Neutrophil (primary cell): ENCODE measurements around the gene SUN1.

Source experiments
- H3K27ac ChIP-seq: fragments of 200-600 bp; sonication (generic); 2 replicates; pipeline ENCODE4 v1.5.1; 2016; ENCODE audit warnings: mild to moderate bottlenecking, moderate library complexity
- H3K27me3 ChIP-seq: fragments of 200-600 bp; sonication (generic); 2 replicates; pipeline ENCODE4 v1.6.0; 2016; ENCODE audit warnings: mild to moderate bottlenecking
- H3K36me3 ChIP-seq: fragments of 200-600 bp; sonication (generic); 2 replicates; pipeline ENCODE4 v1.5.1; 2017
- H3K4me1 ChIP-seq, 2 experiments: fragments of 200-600 bp in 1 of 2; sonication (generic) in 1 of 2; 1 replicate in 1 of 2; 2 replicates in 1 of 2; pipeline versions ENCODE4 v1.5.1 to v1.6.1; 2013 to 2016; ENCODE audit warnings: low read depth in 1 of 2, low read length in 1 of 2, mild to moderate bottlenecking in 1 of 2, moderate library complexity in 1 of 2; ENCODE audit not compliant: control insufficient read depth in 1 of 2, insufficient read depth in 1 of 2
- H3K4me3 ChIP-seq, 2 experiments: fragments of 200-600 bp in 1 of 2; sonication (generic) in 1 of 2; 1 replicate in 1 of 2; 2 replicates in 1 of 2; pipeline ENCODE4 v1.5.1; 2013 to 2016; ENCODE audit warnings: low read depth in 1 of 2, low read length in 1 of 2, mild to moderate bottlenecking in 1 of 2, moderate library complexity in 1 of 2
- H3K9me3 ChIP-seq: fragments of 200-600 bp; sonication (generic); 2 replicates; pipeline ENCODE4 v1.5.1; 2016
- CTCF ChIP-seq: fragments of 200-600 bp; sonication (generic); IDR thresholded peaks from 2 replicates; pipeline ENCODE4 v1.5.1; 2016; ENCODE audit warnings: antibody characterized with exemption

The SUN1 gene

GRCh38 chr7:902996-903395, 70.7 kb downstream of the SUN1 start:
- Histone ChIP-seq H3K4me1 (peaks cover 0 to 6% of the 10 kb centered on the region in 2 experiments), H3K9me3 (no peaks in the 10 kb centered on the region), H3K27me3 (no peaks in the 10 kb centered on the region), H3K36me3 (peaks cover 72% of the 10 kb centered on the region), H3K4me3 (no peak overlapping the region), H3K27ac (no peak overlapping the region)
- TF ChIP-seq CTCF: no peak

- H3K9me3 ChIP-seq: no peaks in the 10 kb centered on the region
- peaks cover 8% of the 10 kb centered on the region for H3K27me3 ChIP-seq
- peaks cover 6 to 12% of the 10 kb centered on the region in 2 experiments for H3K4me1 ChIP-seq
- no peak overlapping the region for H3K4me3 ChIP-seq
- H3K36me3 ChIP-seq: peaks cover 67% of the 10 kb centered on the region
- H3K27ac ChIP-seq: no peak overlapping the region
- TF ChIP-seq CTCF: no peak
Observed at GRCh38 chr7:903921-904755, 71.9 kb downstream of the SUN1 start.

GRCh38 chr7:904847-905246, 72.6 kb downstream of the SUN1 start:
- H3K27me3 ChIP-seq: peaks cover 12% of the 10 kb centered on the region
- no peak overlapping the region for H3K4me3 ChIP-seq
- peaks cover 12 to 19% of the 10 kb centered on the region in 2 experiments for H3K4me1 ChIP-seq
- no peak for TF ChIP-seq CTCF
- H3K9me3 ChIP-seq: no peaks in the 10 kb centered on the region
- H3K27ac ChIP-seq: no peak overlapping the region
- H3K36me3 ChIP-seq: peaks cover 60% of the 10 kb centered on the region

- Histone ChIP-seq H3K4me1 (peaks cover 25 to 28% of the 10 kb centered on the region in 2 experiments), H3K36me3 (peaks cover 44% of the 10 kb centered on the region), H3K27ac (peak overlapping the region; percentile 18), H3K9me3 (no peaks in the 10 kb centered on the region), H3K4me3 (no peak overlapping the region), H3K27me3 (peaks cover 12% of the 10 kb centered on the region)
- no peak for TF ChIP-seq CTCF
Observed at GRCh38 chr7:906776-907157, 74.5 kb downstream of the SUN1 start.

GRCh38 chr7:907158-907980, 75.1 kb downstream of the SUN1 start:
- Histone ChIP-seq H3K27ac (peak overlapping the region; percentile 18), H3K27me3 (peaks cover 12% of the 10 kb centered on the region), H3K4me3 (no peak overlapping the region), H3K9me3 (no peaks in the 10 kb centered on the region), H3K36me3 (peaks cover 44% of the 10 kb centered on the region), H3K4me1 (peaks cover 25 to 27% of the 10 kb centered on the region in 2 experiments)
- TF ChIP-seq CTCF: no peak
